GM19023 (cell line): ENCODE measurements around the gene RELB.

Experiments
- ATAC-seq: cut with Tn5 transposase; IDR thresholded peaks from one replicate; pipeline ENCODE4 v1.9.1; 2021; ENCODE audit warnings: mild to moderate bottlenecking, moderate library complexity; ENCODE audit not compliant: unreplicated experiment

The RELB gene

GRCh38 chr19:45078390-45079062 lies 77.3 kb downstream of the RELB start:
- peak; percentile 1 for ATAC-seq

GRCh38 chr19:45079063-45079910 lies 78.0 kb downstream of the RELB start, which contains the start of gene GEMIN7:
TSS of gene GEMIN7 (plus strand) at chr19:45079260. CDS start at chr19:45090115, 10,855 bp downstream.
- peak; percentile 29 for ATAC-seq

GRCh38 chr19:45079911-45080370 lies 78.7 kb downstream of the RELB start:
- no peak for ATAC-seq

DNA sequence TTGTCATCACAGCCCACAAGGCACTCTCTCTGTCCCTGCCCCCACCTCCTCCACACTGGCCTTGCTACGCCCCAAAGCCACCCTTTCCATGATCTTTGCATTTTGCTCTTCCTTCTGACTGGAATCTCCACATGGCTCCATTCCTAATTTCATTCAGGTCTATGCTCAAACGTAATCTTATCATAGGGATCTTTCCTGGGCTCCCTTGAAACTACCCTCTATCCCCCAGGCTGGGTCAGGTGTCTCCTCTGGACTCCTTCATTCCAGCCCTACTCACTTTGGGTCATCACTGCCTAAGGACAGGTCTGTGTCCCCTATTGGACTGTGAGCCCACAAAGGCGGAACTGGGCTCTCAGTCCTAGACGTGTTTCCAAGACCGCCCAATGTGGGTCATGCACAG lies 80.9 kb downstream of the RELB start:
- no peak for ATAC-seq

DNA sequence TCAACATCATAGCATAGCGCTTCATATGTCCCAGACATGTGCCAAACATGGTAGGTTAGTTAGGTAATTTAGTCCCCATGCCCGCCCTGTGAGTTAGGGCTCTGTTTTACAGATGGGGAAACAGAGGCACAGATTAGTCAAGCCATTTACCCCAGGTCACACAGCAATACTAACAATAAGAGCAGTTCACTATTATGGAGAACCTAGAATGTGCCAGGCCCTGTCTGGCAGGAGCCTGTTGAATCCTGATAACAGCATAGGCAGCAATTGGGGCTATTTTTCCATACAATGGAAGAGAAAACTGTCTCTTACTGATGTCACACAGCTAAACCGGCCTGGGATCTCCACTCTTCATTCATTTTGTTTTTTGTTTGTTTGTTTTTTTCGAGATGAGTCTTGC lies 85.2 kb downstream of the RELB start:
- no peak for ATAC-seq

DNA sequence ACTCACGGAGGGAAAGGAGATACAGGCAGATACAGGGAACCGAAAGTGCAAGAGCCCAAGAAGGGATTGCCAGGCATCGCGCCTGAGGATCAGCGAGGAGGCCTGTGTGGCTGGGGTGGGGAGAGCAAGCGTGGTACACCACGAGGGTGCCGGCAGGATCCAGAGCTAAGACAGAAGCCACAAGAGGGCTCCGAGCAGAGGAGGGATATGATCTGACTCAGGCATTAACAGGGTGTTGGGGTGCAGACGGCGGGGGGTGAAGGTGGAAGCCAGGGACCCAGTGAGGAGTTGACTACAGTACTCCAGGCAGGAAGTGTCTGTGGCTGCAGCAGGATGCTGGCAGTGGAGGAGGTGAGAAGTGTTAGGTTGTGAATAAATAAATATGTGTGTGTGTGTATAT lies 86.3 kb downstream of the RELB start:
- ATAC-seq = no peak
